Loucy (cell line): ENCODE data around the gene BID.

Experiments
- EZH2phosphoT487 ChIP-seq: fragments of 200-600 bp; IDR thresholded peaks from 2 replicates; pipeline ENCODE4 v1.6.1; 2018; ENCODE audit warnings: antibody characterized with exemption, mild to moderate bottlenecking, moderate library complexity, borderline replicate concordance
- TF ChIP-seq, protein P1 (sequence below): fragments of 200-600 bp; sonication (generic); conservative IDR thresholded peaks from 2 replicates; pipeline ENCODE4 v1.5.1; 2014; ENCODE audit warnings: mild to moderate bottlenecking, antibody characterized with exemption, low read length

DNA sequence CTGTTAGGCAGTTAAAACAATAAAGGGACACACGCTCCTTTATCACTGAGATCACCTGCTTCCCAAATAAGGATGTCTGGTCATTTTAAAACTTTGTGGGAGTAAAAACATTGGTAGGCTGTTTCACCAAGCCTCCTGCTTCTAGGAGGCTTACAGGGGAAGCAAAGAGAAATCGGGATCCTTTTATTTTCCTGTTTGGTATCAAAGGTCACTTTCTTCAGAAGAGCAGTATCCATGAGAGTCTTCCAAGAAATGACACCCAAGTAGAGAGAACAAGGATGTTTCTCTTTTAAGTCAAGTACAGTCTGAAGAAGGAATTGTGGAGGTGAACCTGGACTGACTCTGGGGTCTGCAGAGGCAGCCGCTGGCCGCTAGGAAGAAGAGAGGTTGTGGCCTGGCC lies 36.9 kb upstream of the BID start:
- TF ChIP-seq, protein P1, sequence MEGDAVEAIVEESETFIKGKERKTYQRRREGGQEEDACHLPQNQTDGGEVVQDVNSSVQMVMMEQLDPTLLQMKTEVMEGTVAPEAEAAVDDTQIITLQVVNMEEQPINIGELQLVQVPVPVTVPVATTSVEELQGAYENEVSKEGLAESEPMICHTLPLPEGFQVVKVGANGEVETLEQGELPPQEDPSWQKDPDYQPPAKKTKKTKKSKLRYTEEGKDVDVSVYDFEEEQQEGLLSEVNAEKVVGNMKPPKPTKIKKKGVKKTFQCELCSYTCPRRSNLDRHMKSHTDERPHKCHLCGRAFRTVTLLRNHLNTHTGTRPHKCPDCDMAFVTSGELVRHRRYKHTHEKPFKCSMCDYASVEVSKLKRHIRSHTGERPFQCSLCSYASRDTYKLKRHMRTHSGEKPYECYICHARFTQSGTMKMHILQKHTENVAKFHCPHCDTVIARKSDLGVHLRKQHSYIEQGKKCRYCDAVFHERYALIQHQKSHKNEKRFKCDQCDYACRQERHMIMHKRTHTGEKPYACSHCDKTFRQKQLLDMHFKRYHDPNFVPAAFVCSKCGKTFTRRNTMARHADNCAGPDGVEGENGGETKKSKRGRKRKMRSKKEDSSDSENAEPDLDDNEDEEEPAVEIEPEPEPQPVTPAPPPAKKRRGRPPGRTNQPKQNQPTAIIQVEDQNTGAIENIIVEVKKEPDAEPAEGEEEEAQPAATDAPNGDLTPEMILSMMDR = no peak
- no peak for TF ChIP-seq EZH2phosphoT487
